Body of pancreas (tissue), 4 donors: ENCODE data around the gene DRP2.

Experiments
- CTCF ChIP-seq, 7 experiments: fragments of 450-650 bp in 4 of 7; fragments of 200-600 bp in 3 of 7; sonication (generic) in 3 of 7; IDR thresholded peaks; one replicate each; pipeline ENCODE4 v1.5.1; 2016 to 2019; ENCODE audit warnings: antibody characterized with exemption in 7 of 7
- POLR2A ChIP-seq, 3 donors: fragments of 450-650 bp; IDR thresholded peaks; one replicate each; pipeline ENCODE4 v1.6.1; 2016; ENCODE audit warnings: antibody characterized with exemption in 3 of 3, mild to moderate bottlenecking in 2 of 3

GRCh38 chrX:101287402-101287801, 67.8 kb downstream of the DRP2 start:
- TF ChIP-seq CTCF (IDR thresholded peaks at IDR 0.05) (peak; percentile 27 to 53 (median 39)), POLR2A (IDR thresholded peaks at IDR 0.05) (no peak)
